GM12874 (cell line): Measurements from ENCODE around the gene SALL3.

Source experiments
- TF ChIP-seq, protein P1 (sequence below): IDR thresholded peaks from 2 replicates; pipeline ENCODE4 v1.5.1; 2011; ENCODE audit warnings: low read depth, mild to moderate bottlenecking, control low read depth, low read length, moderate library complexity; ENCODE audit not compliant: insufficient read depth

Gene SALL3

DNA sequence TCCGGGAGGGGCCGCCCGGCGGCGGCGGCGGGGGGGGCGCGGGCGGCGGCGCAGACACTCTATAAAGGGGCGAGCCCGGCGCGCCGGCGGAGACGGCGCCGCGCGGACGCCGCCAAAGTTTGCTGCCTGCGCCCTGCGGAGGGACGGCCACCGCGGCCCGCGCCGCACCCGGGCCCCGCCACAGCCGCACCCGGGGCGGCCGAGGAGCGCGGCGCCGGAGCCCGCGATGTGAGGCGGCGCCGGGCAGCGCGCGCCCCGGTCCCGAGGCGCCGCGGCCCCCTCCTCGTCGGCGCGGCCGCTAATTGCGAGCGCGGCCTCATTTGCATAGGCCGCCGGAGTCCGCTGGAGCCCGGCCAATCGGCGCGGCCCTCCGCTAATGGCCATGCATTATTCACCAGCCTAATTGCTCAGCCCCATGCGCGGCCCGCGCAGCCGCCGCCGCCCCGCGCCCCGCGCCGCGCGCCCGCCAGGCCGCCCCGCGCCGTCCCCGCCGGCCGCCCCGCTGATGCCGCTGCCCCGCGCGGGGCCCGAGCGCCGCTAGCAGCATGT is at the start of gene SALL3:
SALL3 (plus strand) TSS at position 89 of the 549 bp plus-strand sequence; CDS start at position 546, 457 bp downstream.
- TF ChIP-seq, protein P1, sequence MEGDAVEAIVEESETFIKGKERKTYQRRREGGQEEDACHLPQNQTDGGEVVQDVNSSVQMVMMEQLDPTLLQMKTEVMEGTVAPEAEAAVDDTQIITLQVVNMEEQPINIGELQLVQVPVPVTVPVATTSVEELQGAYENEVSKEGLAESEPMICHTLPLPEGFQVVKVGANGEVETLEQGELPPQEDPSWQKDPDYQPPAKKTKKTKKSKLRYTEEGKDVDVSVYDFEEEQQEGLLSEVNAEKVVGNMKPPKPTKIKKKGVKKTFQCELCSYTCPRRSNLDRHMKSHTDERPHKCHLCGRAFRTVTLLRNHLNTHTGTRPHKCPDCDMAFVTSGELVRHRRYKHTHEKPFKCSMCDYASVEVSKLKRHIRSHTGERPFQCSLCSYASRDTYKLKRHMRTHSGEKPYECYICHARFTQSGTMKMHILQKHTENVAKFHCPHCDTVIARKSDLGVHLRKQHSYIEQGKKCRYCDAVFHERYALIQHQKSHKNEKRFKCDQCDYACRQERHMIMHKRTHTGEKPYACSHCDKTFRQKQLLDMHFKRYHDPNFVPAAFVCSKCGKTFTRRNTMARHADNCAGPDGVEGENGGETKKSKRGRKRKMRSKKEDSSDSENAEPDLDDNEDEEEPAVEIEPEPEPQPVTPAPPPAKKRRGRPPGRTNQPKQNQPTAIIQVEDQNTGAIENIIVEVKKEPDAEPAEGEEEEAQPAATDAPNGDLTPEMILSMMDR: no peak

DNA sequence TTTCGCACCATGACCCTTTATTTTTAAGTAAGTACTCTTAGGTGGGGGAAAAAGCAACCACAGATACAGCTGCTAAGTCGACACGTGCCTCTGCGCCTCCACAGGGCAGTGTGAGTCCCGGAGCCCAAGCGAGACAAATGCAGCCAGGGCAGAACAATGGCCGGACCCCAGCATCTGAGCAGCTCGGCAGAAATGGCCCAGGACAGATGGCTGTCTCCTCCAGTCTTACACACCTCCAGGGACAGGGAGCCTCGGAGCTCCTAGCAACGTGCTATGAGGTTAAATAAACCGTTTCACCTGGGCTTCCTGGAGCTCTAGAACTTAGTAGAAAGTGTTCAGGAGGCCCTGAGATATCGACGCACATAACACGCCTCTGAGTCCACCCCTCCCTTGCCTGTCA is 47.3 kb upstream of the SALL3 start:
- TF ChIP-seq, protein P1: no peak

DNA sequence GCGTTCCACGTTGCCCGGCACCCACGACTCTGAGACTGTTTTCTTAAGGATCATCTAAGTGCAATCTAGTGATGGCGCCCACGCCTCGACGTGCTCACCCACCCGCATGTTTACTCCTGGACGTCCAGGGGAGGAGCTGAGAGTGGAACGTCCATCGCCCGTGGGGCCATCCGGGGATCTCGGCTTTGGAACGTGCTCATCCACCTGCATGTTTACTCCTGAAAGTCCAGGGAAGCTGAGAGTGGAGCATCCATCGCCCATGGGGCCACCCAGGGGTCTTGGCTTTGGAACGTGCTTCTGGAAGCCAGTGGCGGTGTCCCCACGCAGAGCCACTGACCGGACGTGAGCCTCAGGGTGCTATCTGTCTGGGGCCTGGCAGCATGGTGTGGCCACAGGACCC is 45.6 kb upstream of the SALL3 start:
- TF ChIP-seq, protein P1: no peak

DNA sequence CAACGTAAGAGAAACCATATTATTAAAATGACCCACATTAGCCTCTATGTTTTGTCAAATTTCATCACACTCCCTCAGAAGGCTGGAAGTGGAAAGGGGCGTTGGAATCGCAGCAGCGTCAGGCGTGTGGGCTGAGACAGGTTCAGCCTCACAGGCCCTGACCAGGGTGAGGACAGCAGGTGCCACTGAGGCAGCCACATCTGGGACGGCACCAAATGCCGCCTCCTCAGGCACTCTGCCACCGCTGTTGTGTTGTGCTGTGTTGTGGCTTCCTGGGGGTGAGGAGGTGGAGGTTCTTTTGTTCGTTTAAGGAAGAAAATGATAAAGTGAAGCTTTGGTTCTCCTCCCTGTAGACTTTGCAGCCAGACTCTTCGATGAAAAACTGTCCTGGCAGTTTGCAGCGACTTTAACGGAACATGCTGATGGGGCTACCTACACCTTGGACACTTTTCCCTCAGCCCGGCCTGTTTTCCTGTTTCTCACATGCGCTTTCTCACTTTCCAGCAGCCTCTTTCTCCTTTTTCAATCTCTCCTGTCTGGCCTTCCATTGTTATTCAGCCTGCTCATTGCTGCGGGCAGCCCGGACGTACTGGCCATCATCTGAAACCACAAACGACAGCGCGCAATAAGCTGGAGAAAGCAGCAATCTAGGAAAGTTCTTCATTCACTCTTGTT is 44.9 kb upstream of the SALL3 start:
- TF ChIP-seq, protein P1: no peak

DNA sequence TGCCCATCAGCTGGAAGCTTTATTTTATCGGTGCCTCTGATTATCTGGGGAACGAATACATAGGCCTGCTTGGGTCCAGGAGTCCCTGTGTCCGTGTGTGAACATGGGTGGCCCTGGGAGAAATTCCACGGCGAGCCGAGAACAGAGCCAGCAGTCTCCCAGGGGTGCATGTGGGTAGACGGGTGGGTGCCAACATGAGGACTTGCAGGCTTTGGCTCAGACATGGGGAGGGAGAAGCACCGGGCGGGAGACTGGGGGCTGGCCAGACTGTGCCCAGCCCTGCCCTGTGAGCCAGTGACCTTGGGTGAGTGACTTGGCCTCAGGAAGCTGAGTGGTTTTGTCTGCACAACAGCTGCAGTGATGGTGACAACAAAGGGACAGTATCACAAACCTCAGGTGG is 44.2 kb upstream of the SALL3 start:
- TF ChIP-seq, protein P1: no peak

DNA sequence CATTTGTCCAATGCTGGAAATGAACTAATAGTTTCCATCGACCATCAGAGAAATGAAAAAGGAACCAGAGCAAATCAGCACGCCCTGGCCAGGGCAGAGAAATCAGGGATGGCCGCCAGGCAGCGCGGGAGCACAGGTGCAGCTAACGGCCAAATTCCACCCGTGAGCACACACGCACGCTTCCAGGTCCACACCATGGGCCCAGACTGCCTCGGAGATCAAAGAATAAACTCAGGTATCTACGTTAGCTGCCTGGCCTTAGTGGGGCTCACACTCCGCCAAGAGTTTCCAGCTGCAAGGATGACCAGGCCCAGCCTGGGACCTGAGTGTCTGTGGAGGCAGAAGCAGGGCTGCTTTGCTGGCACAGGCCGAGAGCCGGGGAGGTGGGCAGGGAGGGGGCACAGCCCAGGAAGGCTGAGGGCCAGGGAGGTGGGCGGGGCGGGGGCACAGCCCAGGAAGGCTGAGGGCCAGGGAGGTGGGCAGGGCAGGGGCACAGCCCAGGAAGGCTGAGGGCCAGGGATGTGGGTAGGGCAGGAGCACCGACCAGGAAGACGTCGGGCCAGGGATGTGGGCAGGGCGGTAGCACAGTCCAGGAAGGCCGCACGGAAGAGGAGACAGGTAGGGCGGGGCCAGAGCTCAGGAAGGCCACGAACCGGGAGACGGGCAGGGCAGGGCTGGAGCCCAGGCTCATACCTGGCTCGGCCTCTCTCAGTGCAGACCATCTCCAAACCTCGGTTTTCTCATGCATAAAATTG is 43.2 kb upstream of the SALL3 start:
- TF ChIP-seq, protein P1: no peak

DNA sequence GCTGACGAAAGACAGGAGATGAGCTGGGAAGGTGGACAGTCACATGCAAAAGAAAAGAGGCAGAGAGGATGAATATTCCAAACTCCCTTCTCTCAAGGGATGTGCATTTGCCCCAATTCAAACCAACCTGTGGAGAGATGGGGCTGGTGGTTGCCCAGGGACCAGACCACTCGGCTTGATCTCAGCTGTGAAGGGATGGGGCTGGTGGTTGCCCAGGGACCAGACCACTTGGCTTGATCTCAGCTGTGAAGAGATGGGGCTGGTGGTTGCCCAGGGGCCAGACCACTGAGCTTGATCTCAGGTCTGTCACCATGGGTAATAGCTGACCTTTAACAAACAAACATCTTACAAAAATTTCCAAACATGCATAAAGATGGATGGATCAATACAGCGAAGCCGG is 42.5 kb upstream of the SALL3 start:
- TF ChIP-seq, protein P1: no peak
